Heart right ventricle (tissue), 16 donors: ENCODE results near the gene SUCNR1. TPM values are rescaled to one million over a fixed set of nuclear protein-coding genes. Genes with fewer than 3 reads are reported as not detected.

Source experiments
- ATAC-seq, 8 donors: fragments of 200-7000 bp; cut with Tn5 transposase; one replicate each; pipeline ENCODE4 v1.9.1; 2020; ENCODE audit warnings: mild to moderate bottlenecking in 8 of 8, moderate library complexity in 8 of 8, moderate number of reproducible peaks in 1 of 8
- DNase-seq, 2 donors: peaks; one replicate each; pipeline ENCODE4 v3.0.0-alpha.2; 2020
- H3K27ac ChIP-seq, 10 donors: fragments of 200-600 bp; sonication (generic) in 2 of 10; one replicate each; pipeline versions ENCODE4 v1.5.0 to v1.8.0; 2020 to 2022; ENCODE audit warnings: mild to moderate bottlenecking in 3 of 10
- H3K27me3 ChIP-seq, 7 donors: fragments of 200-600 bp; one replicate each; pipeline ENCODE4 v1.8.0; 2021 to 2022; ENCODE audit warnings: mild to moderate bottlenecking in 2 of 7
- H3K36me3 ChIP-seq, 9 donors: fragments of 200-600 bp; sonication (generic) in 1 of 9; one replicate each; pipeline versions ENCODE4 v1.5.0 to v1.8.0; 2020 to 2022; ENCODE audit warnings: mild to moderate bottlenecking in 2 of 9
- H3K4me1 ChIP-seq, 9 donors: fragments of 200-600 bp; sonication (generic) in 1 of 9; one replicate each; pipeline versions ENCODE4 v1.5.0 to v1.8.0; 2020 to 2022; ENCODE audit warnings: mild to moderate bottlenecking in 4 of 9
- H3K4me3 ChIP-seq, 10 donors: fragments of 200-600 bp; sonication (generic) in 2 of 10; one replicate each; pipeline versions ENCODE4 v1.5.0 to v1.8.0; 2020 to 2022; ENCODE audit warnings: mild to moderate bottlenecking in 7 of 10, moderate library complexity in 2 of 10
- H3K9me3 ChIP-seq, 11 donors: fragments of 200-600 bp in 10 of 11; sonication (generic) in 2 of 11; one replicate each; pipeline versions ENCODE4 v1.5.0 to v1.8.0; 2013 to 2022; ENCODE audit warnings: mild to moderate bottlenecking in 2 of 11, control low read depth in 1 of 11, moderate library complexity in 1 of 11
- whole genome bisulfite sequencing, 2 donors: extraction: QIAGEN DNeasy Blood & Tissue Kit; methylation state at CpG; one replicate each; pipeline ENCODE4 v1.1.7; 2013; ENCODE audit warnings: inconsistent platforms in 1 of 2; 5-methylcytosine and 5-hydroxymethylcytosine counted together
- intact Hi-C, 10 donors: fragments of 100-400 bp; cut with DNase I; formaldehyde crosslinking; loops; one replicate each; pipeline versions ENCODE4 v1.11.1 to v1.14.2; 2022
- polyA plus RNA-seq, 2 donors: library from polyadenylated mRNA; stranded (reverse); fragments of 200-250 nt; gene quantifications; one replicate each; pipeline ENCODE4 v1.2.3, GENCODE V29; 2013
- total RNA-seq, 10 donors: library from RNA; stranded (reverse); fragmentation: NEBNext Ultra II Directional in 3 of 10; extraction: Animal tissue kit (Norgen Biotek cat#: 25700) in 3 of 10; gene quantifications; one replicate each; pipeline versions ENCODE4 v1.2.1 to v1.2.4, GENCODE V29; 2021 to 2023
- TF ChIP-seq, protein P1 (sequence below), 9 donors: fragments of 200-600 bp; sonication (generic) in 2 of 9; IDR thresholded peaks; one replicate each; pipeline versions ENCODE4 v1.5.0 to v1.8.0; 2021 to 2022; ENCODE audit warnings: antibody characterized with exemption in 9 of 9, mild to moderate bottlenecking in 5 of 9, moderate library complexity in 1 of 9
- donor health status: Arrhythmogenic right ventricular cardiomyopathy.
- donor health status: ischemic (EF 13 %, LVEDD 7.1; RV severe dilation, severe dysfunction).
- donor health status: healthy with polysubstance abuse.
- donor health status: DM: no; HTN: yes; CAD: no.
- donor health status: DM: no; HTN: no; CAD: no.
- donor health status: ischemic (EF 25% LVEDD 6.9; RV normal size, moderate dysfunction).
- donor health status: ischemic (EF 25% LVEDD 5.7; RV mildly dilated, moderate dysfunction).
- donor health status: healthy.
- donor health status: DM: yes; HTN: yes; CAD: no.
- donor health status: Ischemic cardiomyopathy.
- donor health status: ischemic (EF 35%, LVEDD 5.7; RV mildly dilated, moderate dysfunction).
- donor health status: nonischemic (EF 11% LVEDD 7.7; RV severe dilation, severe dysfunction).
- donor health status: DM: yes; HTN: yes; CAD: no.
- donor health status: PGD.
- donor health status: ischemic (EF 29% LVEDD 5.4; RV normal size, mild dysfunction).
- donor health status: nonischemic (EF 23%, LVEDD 6.1; RV moderate dilation, normal function).

SUCNR1 gene
- total and polyA plus RNA-seq, 12 donors, result 0.04 to 2.4 (median 0.13) TPM; not detected in 2

DNA sequence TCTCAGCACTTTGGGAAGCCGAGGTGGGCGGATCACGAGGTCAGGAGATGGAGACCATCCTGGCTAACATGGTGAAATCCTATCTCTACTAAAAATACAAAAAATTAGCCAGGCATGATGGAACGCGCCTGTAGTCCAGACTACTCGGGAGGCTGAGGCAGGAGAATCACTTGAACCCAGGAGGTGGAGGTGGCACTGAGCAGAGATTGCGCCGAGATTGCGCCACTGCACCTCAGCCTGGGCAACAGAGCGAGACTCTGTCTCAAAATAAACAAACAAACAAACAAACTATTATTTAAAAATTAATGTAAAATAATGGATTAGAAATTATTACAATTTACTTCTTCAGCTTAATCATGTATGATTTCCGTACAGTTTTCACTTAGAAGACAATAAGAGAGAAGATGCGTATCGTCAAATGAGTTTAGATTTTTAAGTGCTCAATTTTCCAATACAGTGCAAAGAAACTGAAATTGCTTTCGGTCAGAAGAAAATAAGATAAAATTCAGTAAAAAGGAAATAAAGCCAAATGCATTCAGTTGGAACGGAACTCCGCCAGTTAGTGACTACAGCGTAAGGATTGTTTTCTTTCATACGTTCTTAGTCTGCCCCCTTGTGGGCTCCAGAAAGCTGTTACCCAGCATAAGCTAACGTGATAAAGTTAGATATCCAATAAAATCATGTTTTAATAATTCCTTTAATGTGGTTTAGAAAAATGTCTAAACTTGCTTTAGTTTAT is 34.7 kb upstream of the SUCNR1 start:
- intact Hi-C loops, result loop anchor here in 8 of 10 donors (1.0 to 10.0 kb wide), 12 partner anchors 79 to 614 kb away; no protein-coding TSS in a partner anchor
- no peaks in the 10 kb centered on the region for H3K9me3 ChIP-seq
- H3K27me3 ChIP-seq, result peaks cover 0 to 3% (median 0%) of the 10 kb centered on the region in 7 donors
- 53 to 55% methylated on average over 19 of the region's 19 CpGs for WGBS, 2 donors
- peak in 1 of 2 donors; percentile 70 for DNase-seq
- TF ChIP-seq, protein P1, sequence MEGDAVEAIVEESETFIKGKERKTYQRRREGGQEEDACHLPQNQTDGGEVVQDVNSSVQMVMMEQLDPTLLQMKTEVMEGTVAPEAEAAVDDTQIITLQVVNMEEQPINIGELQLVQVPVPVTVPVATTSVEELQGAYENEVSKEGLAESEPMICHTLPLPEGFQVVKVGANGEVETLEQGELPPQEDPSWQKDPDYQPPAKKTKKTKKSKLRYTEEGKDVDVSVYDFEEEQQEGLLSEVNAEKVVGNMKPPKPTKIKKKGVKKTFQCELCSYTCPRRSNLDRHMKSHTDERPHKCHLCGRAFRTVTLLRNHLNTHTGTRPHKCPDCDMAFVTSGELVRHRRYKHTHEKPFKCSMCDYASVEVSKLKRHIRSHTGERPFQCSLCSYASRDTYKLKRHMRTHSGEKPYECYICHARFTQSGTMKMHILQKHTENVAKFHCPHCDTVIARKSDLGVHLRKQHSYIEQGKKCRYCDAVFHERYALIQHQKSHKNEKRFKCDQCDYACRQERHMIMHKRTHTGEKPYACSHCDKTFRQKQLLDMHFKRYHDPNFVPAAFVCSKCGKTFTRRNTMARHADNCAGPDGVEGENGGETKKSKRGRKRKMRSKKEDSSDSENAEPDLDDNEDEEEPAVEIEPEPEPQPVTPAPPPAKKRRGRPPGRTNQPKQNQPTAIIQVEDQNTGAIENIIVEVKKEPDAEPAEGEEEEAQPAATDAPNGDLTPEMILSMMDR (IDR thresholded peaks at IDR 0.05), result peak; percentile 60 to 95 (median 81)
- peak in 7 of 8 donors; percentile 71 to 92 (median 87) for ATAC-seq
- peak overlapping the region in 6 of 10 donors; percentile 3 to 40 (median 27) for H3K4me3 ChIP-seq
- no peaks in the 10 kb centered on the region for H3K36me3 ChIP-seq
- H3K4me1 ChIP-seq, result peaks cover 0 to 18% (median 7%) of the 10 kb centered on the region in 9 donors
- peak overlapping the region in 1 of 10 donors; percentile 8 for H3K27ac ChIP-seq

DNA sequence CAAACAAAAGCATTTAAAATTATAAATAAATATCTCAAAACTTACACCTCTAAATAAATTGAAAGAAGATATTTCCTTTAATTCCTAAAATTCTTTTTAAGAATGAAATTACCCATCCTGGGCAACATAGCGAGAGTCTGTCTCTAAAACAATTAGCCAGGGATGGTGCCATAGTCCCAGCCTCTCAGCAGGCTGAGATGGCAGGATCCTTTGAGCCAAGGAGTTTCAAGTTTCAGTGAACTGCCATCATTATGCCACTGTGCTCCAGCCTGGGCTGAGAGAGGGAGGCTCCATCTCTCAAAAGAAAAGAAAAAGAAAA is 34.2 kb upstream of the SUCNR1 start:
- Histone ChIP-seq H3K4me1 (peaks cover 0 to 18% (median 7%) of the 10 kb centered on the region in 9 donors), H3K27me3 (peaks cover 0 to 3% (median 0%) of the 10 kb centered on the region in 7 donors), H3K27ac (no peak overlapping the region), H3K36me3 (no peaks in the 10 kb centered on the region), H3K9me3 (no peaks in the 10 kb centered on the region), H3K4me3 (no peak overlapping the region)
- intact Hi-C loops, result loop anchor here in 8 of 10 donors (1.0 to 10.0 kb wide), 12 partner anchors 78 to 614 kb away; no protein-coding TSS in a partner anchor
- TF ChIP-seq, protein P1 (IDR thresholded peaks at IDR 0.05), result peak in 2 of 9 donors; percentile 6 to 12
- 73 to 89% methylated on average over 1 of the region's 1 CpG for WGBS, 2 donors
- DNase-seq (no peak), ATAC-seq (no peak)

DNA sequence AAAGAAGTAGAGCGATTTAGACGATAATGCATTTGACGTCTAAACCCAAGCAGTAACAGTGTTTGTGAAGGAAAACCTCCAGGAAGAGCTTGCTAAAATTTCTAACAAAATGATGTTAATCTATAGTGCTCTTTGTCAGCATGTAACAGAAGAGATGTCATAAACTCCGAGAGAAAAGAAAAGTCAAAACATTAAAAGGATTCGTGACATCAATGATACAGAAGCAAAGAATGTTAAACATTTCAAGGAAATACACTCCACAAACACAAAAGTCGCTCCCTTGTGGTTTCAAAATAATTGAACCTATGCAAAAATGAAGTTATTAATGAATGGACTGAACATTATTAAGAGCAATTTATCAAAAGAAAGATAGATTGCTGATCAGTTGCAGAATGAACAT is 31.6 kb upstream of the SUCNR1 start:
- 84 to 87% methylated on average over 6 of the region's 6 CpGs for WGBS, 2 donors
- no peak for ATAC-seq

DNA sequence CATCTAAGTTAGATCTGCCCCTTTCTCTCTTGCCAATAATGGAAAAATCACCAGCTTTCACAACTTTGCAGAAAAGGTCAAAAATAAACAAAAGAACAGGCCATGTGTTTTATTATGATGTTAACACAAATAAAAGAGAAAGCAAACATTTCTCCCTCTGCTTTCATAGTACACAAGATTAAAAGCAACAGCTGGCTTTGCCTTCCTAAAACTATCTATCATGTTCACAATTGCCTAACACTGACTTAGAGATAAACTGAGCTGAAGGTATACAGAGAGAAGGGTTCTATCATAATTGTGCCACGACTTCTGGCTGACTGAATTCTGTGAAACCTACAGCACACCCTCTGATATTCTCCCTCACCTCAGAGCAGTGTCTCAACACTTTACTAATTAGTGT is 30.2 kb upstream of the SUCNR1 start:
- no peak overlapping the region for H3K4me3 ChIP-seq
- peaks cover 0 to 4% (median 0%) of the 10 kb centered on the region in 11 donors for H3K9me3 ChIP-seq
- DNase-seq, result no peak
- no peak overlapping the region for H3K27ac ChIP-seq
- no peak for ATAC-seq
- no peaks in the 10 kb centered on the region for H3K36me3 ChIP-seq
- no peaks in the 10 kb centered on the region for H3K4me1 ChIP-seq
- intact Hi-C loops, result loop anchor here in 5 of 10 donors (5.0 to 10.0 kb wide), 5 partner anchors 62 to 401 kb away; partner anchors contain the start of gene IGSF10 (in 1 of the 5)
- H3K27me3 ChIP-seq, result peaks cover 0 to 3% (median 0%) of the 10 kb centered on the region in 7 donors
- TF ChIP-seq, protein P1 (IDR thresholded peaks at IDR 0.05), result no peak
- 24 to 34% methylated on average over 1 of the region's 1 CpG for WGBS, 2 donors

More for the DNA sequence above, 31.6 kb upstream of the SUCNR1 start:
- Histone ChIP-seq H3K27ac (no peak overlapping the region), H3K9me3 (peaks cover 0 to 4% (median 0%) of the 10 kb centered on the region in 11 donors), H3K27me3 (peaks cover 0 to 3% (median 0%) of the 10 kb centered on the region in 7 donors), H3K4me3 (no peak overlapping the region), H3K4me1 (peaks cover 0 to 7% (median 5%) of the 10 kb centered on the region in 9 donors), H3K36me3 (no peaks in the 10 kb centered on the region)
- DNase-seq, result no peak
- intact Hi-C loops, result loop anchor here in 5 of 10 donors (5.0 to 10.0 kb wide), 5 partner anchors 63 to 400 kb away; partner anchors contain the start of gene IGSF10 (in 1 of the 5)
- TF ChIP-seq, protein P1 (IDR thresholded peaks at IDR 0.05), result no peak
